Activated naive CD8-positive, alpha-beta T cell treated with anti-CD3 and anti-CD28 coated beads, Interleukin-2, amount 10 ng/mL, durations not matched to agents 7 days and 5 days (primary cell): ENCODE results near the gene ACVR1B. TPM values are rescaled to one million over a fixed set of nuclear protein-coding genes. Genes with fewer than 3 reads are reported as not detected.

Experiments
- total RNA-seq, 2 experiments: library from RNA; stranded (reverse); gene quantifications; one replicate each; pipeline ENCODE4 v1.2.3, GENCODE V29; 2021

The ACVR1B gene
- total RNA-seq, 2 experiments from 2014 or later, result 9.3 to 10.2 TPM

Other genes with a start within 250 kb of the ACVR1B start
- 1 to 10 TPM in 1 of 2 experiments, under 1 TPM in 1; 0.74 to 1.1 TPM for gene FIGNL2, start 103.0 kb upstream of the ACVR1B start, total RNA-seq
- not detected for gene ANKRD33, start 63.6 kb upstream of the ACVR1B start, total RNA-seq
- gene ACVRL1, start 44.2 kb upstream of the ACVR1B start, total RNA-seq, result not detected
- 10 to 100 TPM; 17.1 to 19.9 TPM for gene TAMALIN, start 55.2 kb downstream of the ACVR1B start, total RNA-seq
- 1 to 10 TPM; 8.6 to 8.8 TPM for gene NR4A1, start 99.7 kb downstream of the ACVR1B start, total RNA-seq
- 10 to 100 TPM; 25.2 to 28.8 TPM for gene ATG101, start 118.3 kb downstream of the ACVR1B start, total RNA-seq
- not detected for gene SMIM41, start 128.0 kb downstream of the ACVR1B start, total RNA-seq
- gene KRT80, start 240.3 kb downstream of the ACVR1B start, total RNA-seq, result not detected